ENCODE results near the gene HASPIN.
A peak's percentile ranks its signal among the peaks of the same experiment; 100 is the strongest.

Gene HASPIN

GRCh38 chr17:3690094-3690715, 33.5 kb upstream of the HASPIN start:
- Histone ChIP-seq H3K36me3 (ENCODE audit: insufficient read depth, low read length) (no peaks in the 10 kb centered on the region; the same call in 1 of the 2 replicates), H3K4me2 (ENCODE audit: insufficient read depth, low read length) (no peak overlapping the region), H4K20me1 (ENCODE audit: insufficient read depth, low read length) (no peaks in the 10 kb centered on the region), H3K4me3 (ENCODE audit: low read depth in 1 of 2, low read length in 2 of 2) (no peak overlapping the region), H3K4me1 (ENCODE audit: insufficient read depth, low read length) (peaks cover 7% of the 10 kb centered on the region), H3K9ac (ENCODE audit: low read depth, low read length) (no peak overlapping the region), H3K27ac (ENCODE audit: low read length) (no peak overlapping the region), H3K27me3 (ENCODE audit: insufficient read depth, low read length, poor library complexity) (no peaks in the 10 kb centered on the region), H3K9me3 (ENCODE audit: insufficient read depth, low read length, severe bottlenecking) (no peaks in the 10 kb centered on the region), H2AFZ (ENCODE audit: low read depth, low read length) (no peak overlapping the region), H3K79me2 (ENCODE audit: insufficient read depth, low read length) (no peaks in the 10 kb centered on the region)
- TF ChIP-seq EZH2 (IDR thresholded peaks at IDR 0.05; ENCODE audit: borderline replicate concordance, low read depth, low read length, severe bottlenecking) (no peak), CTCF (IDR thresholded peaks at IDR 0.05; ENCODE audit: borderline replicate concordance, extremely low read depth, low read length, poor library complexity, severe bottlenecking) (no peak)
- DNase-seq (no peak), ATAC-seq (ENCODE audit: insufficient read depth, low read depth) (no peak)

DNA sequence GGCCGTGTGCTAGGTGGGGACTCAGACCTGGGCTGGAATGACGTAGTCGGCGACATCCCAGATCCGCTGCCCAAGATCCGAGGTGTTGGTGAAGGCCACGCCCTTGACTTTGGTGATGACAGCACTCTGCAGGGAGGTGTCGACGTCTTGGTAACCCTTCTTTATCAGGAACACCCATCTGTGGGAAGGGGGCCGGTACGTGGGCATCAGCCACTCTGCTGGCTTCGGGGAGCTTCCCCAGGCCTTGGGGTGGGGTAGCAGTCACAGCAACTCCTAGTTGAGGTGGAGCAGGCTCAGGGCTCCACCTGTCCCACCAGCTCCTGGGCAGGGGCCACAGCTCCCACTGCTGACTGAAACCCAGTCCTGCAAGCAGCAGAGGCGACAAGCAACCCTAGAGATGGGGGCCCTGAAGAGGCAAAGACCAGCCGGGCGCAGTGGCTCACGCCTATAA, 32.1 kb upstream of the HASPIN start:
- ATAC-seq (ENCODE audit: insufficient read depth, low read depth) (no peak), DNase-seq (no peak)
- Histone ChIP-seq H3K4me1 (ENCODE audit: insufficient read depth, low read length) (peaks cover 21% of the 10 kb centered on the region), H3K27ac (ENCODE audit: low read length) (no peak overlapping the region), H3K9ac (ENCODE audit: low read depth, low read length) (no peak overlapping the region), H3K9me3 (ENCODE audit: insufficient read depth, low read length, severe bottlenecking) (no peaks in the 10 kb centered on the region), H3K4me2 (ENCODE audit: insufficient read depth, low read length) (no peak overlapping the region), H3K79me2 (ENCODE audit: insufficient read depth, low read length) (no peaks in the 10 kb centered on the region), H3K36me3 (ENCODE audit: insufficient read depth, low read length) (no peaks in the 10 kb centered on the region; the same call in 1 of the 2 replicates), H4K20me1 (ENCODE audit: insufficient read depth, low read length) (no peaks in the 10 kb centered on the region), H3K27me3 (ENCODE audit: insufficient read depth, low read length, poor library complexity) (peaks cover 8% of the 10 kb centered on the region), H3K4me3 (ENCODE audit: low read depth in 1 of 2, low read length in 2 of 2) (no peak overlapping the region), H2AFZ (ENCODE audit: low read depth, low read length) (no peak overlapping the region)
- TF ChIP-seq EZH2 (IDR thresholded peaks at IDR 0.05; ENCODE audit: borderline replicate concordance, low read depth, low read length, severe bottlenecking) = no peak
- peak; percentile 6 for TF ChIP-seq CTCF (IDR thresholded peaks at IDR 0.05; ENCODE audit: borderline replicate concordance, extremely low read depth, low read length, poor library complexity, severe bottlenecking)

DNA sequence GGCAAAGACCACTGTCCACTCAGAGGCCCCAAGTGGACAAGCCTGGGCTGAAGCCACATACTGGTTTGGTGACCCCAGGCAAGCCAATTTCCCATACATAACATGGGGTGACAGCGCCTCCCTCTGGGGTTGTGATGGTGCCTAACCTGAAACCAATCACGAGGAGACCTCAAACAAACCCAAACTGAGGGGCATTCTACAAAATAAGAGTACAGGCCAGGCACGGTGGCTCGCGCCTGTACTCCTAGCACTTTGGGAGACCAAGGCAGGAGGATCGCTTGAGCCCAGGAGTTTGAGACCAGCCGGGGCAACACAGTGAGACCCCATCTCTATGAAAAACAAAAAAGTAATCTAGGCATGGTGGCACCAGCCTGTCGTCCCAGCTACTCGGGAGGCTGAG, 31.4 kb upstream of the HASPIN start:
- ATAC-seq (ENCODE audit: insufficient read depth, low read depth) (no peak), DNase-seq (no peak)
- no peak overlapping the region for H3K4me2 ChIP-seq (ENCODE audit: insufficient read depth, low read length)
- no peaks in the 10 kb centered on the region for H4K20me1 ChIP-seq (ENCODE audit: insufficient read depth, low read length)
- H3K9ac ChIP-seq (ENCODE audit: low read depth, low read length) = no peak overlapping the region
- H3K9me3 ChIP-seq (ENCODE audit: insufficient read depth, low read length, severe bottlenecking) = no peaks in the 10 kb centered on the region
- peaks cover 8% of the 10 kb centered on the region for H3K27me3 ChIP-seq (ENCODE audit: insufficient read depth, low read length, poor library complexity)
- peaks cover 23% of the 10 kb centered on the region for H3K4me1 ChIP-seq (ENCODE audit: insufficient read depth, low read length)
- H3K4me3 ChIP-seq (ENCODE audit: low read depth in 1 of 2, low read length in 2 of 2) = no peak overlapping the region
- no peak overlapping the region for H3K27ac ChIP-seq (ENCODE audit: low read length)
- H3K36me3 ChIP-seq (ENCODE audit: insufficient read depth, low read length) = no peaks in the 10 kb centered on the region; the same call in 1 of the 2 replicates
- peak; percentile 35 for TF ChIP-seq CTCF (IDR thresholded peaks at IDR 0.05; ENCODE audit: borderline replicate concordance, extremely low read depth, low read length, poor library complexity, severe bottlenecking)
- no peak for TF ChIP-seq EZH2 (IDR thresholded peaks at IDR 0.05; ENCODE audit: borderline replicate concordance, low read depth, low read length, severe bottlenecking)
- H3K79me2 ChIP-seq (ENCODE audit: insufficient read depth, low read length) = no peaks in the 10 kb centered on the region
- H2AFZ ChIP-seq (ENCODE audit: low read depth, low read length) = no peak overlapping the region
